ENCODE results near the gene PFDN1.
A peak's percentile ranks its signal among the peaks of the same experiment; 100 is the strongest.

GRCh38 chr5:140345919-140346347 lies 43.0 kb upstream of the PFDN1 start:
- TF ChIP-seq POLR2A (IDR thresholded peaks at IDR 0.05) = no peak
- peak in 3 of 6 experiments; percentile 13 to 41 (median 23) for TF ChIP-seq CTCF (IDR thresholded peaks at IDR 0.05)
